ENCODE measurements around the gene SMIM32. TPM values are rescaled to one million over a fixed set of nuclear protein-coding genes. Genes with fewer than 3 reads are reported as not detected.

Gene SMIM32
- total and polyA plus RNA-seq, 9 donors, result 0.13 TPM; not detected in 8

GRCh38 chr5:136157514-136157913 is 35.4 kb downstream of the SMIM32 start:
- no peak for TF ChIP-seq POLR2A (IDR thresholded peaks at IDR 0.05)
- no peak for TF ChIP-seq EP300 (IDR thresholded peaks at IDR 0.05)
- TF ChIP-seq CTCF (IDR thresholded peaks at IDR 0.05), result no peak
- no peaks in the 10 kb centered on the region for H3K9me3 ChIP-seq
- H3K4me3 ChIP-seq, result no peak overlapping the region
- H3K27ac ChIP-seq, result no peak overlapping the region
- WGBS, 3 donors, result 95 to 98% (median 97%) methylated on average over 5 of the region's 5 CpGs
- H3K36me3 ChIP-seq, result no peaks in the 10 kb centered on the region
- no peaks in the 10 kb centered on the region for H3K27me3 ChIP-seq
- no peak for DNase-seq
- H3K4me1 ChIP-seq (ENCODE audit: insufficient read depth), result peaks cover 2% of the 10 kb centered on the region
- intact Hi-C loops (cut with DNase I), result no loop called here

GRCh38 chr5:136155761-136156160 is 37.2 kb downstream of the SMIM32 start:
- H3K9me3 ChIP-seq, result no peaks in the 10 kb centered on the region
- no peaks in the 10 kb centered on the region for H3K36me3 ChIP-seq
- H3K27ac ChIP-seq, result no peak overlapping the region
- no peaks in the 10 kb centered on the region for H3K27me3 ChIP-seq
- intact Hi-C loops (cut with DNase I), result no loop called here
- DNase-seq, result no peak
- H3K4me3 ChIP-seq, result no peak overlapping the region
- H3K4me1 ChIP-seq (ENCODE audit: insufficient read depth), result peaks cover 5% of the 10 kb centered on the region
- TF ChIP-seq EP300 (IDR thresholded peaks at IDR 0.05) (no peak), POLR2A (IDR thresholded peaks at IDR 0.05) (no peak), CTCF (IDR thresholded peaks at IDR 0.05) (no peak)
- 94 to 97% (median 96%) methylated on average over 1 of the region's 1 CpG for WGBS, 3 donors

GRCh38 chr5:136155078-136155477 is 37.9 kb downstream of the SMIM32 start:
- Histone ChIP-seq H3K27ac (no peak overlapping the region), H3K4me1 (ENCODE audit: insufficient read depth) (peaks cover 5% of the 10 kb centered on the region), H3K9me3 (no peaks in the 10 kb centered on the region), H3K27me3 (no peaks in the 10 kb centered on the region), H3K36me3 (no peaks in the 10 kb centered on the region), H3K4me3 (no peak overlapping the region)
- TF ChIP-seq CTCF (IDR thresholded peaks at IDR 0.05), result no peak
- TF ChIP-seq POLR2A (IDR thresholded peaks at IDR 0.05), result no peak
- no peak for TF ChIP-seq EP300 (IDR thresholded peaks at IDR 0.05)
- 96 to 98% (median 97%) methylated on average over 2 of the region's 2 CpGs for WGBS, 3 donors
- no peak for DNase-seq
- intact Hi-C loops (cut with DNase I), result no loop called here

- Histone ChIP-seq H3K4me3 (no peak overlapping the region), H3K27me3 (no peaks in the 10 kb centered on the region), H3K27ac (no peak overlapping the region), H3K9me3 (no peaks in the 10 kb centered on the region), H3K36me3 (no peaks in the 10 kb centered on the region), H3K4me1 (ENCODE audit: insufficient read depth) (peaks cover 5% of the 10 kb centered on the region)
- TF ChIP-seq POLR2A (IDR thresholded peaks at IDR 0.05) (no peak), CTCF (IDR thresholded peaks at IDR 0.05) (no peak), EP300 (IDR thresholded peaks at IDR 0.05) (no peak)
- intact Hi-C loops (cut with DNase I), result no loop called here
- WGBS, 3 donors, result 90 to 93% (median 92%) methylated on average over 11 of the region's 11 CpGs
- no peak for DNase-seq
Measured at GRCh38 chr5:136153581-136154236, 39.3 kb downstream of the SMIM32 start.
